Astrocyte of the cerebellum (primary cell): Measurements from ENCODE around the gene ESYT2.

Source experiments
- DNase-seq: peaks from one replicate; pipeline ENCODE4 v3.0.0-alpha.2; 2011; ENCODE audit warnings: low read depth
- H3K4me3 ChIP-seq: 2 replicates; pipeline ENCODE4 v1.5.1; 2011; ENCODE audit warnings: mild to moderate bottlenecking, low read depth, low read length, moderate library complexity
- in situ Hi-C: cut with HindIII; loops from 2 replicates; pipeline ENCODE4 v1.10.0; 2017; ENCODE audit warnings: low sequenced_read_pairs
- TF ChIP-seq, protein P1 (sequence below): IDR thresholded peaks from 2 replicates; pipeline ENCODE4 v1.5.1; 2012; ENCODE audit warnings: low read length, low read depth, moderate library complexity, mild to moderate bottlenecking; ENCODE audit errors: missing control alignments

The ESYT2 gene

DNA sequence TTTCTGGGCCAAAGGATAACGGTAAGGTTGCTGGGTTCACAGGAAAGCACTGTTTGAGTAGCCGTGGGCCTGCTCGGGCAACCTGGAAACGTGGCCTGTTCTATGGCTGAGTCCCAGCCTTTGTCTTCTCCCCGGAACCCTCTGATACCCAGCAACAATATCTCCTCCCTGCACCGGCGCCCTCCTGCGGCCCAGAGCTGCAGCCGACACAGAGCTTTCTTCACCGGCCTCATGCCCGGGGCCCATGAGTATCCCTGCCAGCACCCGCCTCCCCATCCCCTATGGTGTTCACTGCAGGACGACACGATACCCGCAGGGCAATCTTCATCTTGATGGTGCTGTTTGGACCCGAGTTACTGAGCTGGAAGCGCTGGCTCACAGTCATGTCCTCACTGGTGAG, 86.1 kb downstream of the ESYT2 start:
- TF ChIP-seq, protein P1, sequence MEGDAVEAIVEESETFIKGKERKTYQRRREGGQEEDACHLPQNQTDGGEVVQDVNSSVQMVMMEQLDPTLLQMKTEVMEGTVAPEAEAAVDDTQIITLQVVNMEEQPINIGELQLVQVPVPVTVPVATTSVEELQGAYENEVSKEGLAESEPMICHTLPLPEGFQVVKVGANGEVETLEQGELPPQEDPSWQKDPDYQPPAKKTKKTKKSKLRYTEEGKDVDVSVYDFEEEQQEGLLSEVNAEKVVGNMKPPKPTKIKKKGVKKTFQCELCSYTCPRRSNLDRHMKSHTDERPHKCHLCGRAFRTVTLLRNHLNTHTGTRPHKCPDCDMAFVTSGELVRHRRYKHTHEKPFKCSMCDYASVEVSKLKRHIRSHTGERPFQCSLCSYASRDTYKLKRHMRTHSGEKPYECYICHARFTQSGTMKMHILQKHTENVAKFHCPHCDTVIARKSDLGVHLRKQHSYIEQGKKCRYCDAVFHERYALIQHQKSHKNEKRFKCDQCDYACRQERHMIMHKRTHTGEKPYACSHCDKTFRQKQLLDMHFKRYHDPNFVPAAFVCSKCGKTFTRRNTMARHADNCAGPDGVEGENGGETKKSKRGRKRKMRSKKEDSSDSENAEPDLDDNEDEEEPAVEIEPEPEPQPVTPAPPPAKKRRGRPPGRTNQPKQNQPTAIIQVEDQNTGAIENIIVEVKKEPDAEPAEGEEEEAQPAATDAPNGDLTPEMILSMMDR, result no peak
- in situ Hi-C loops, result no loop called here
- DNase-seq, result no peak
- H3K4me3 ChIP-seq, result no peak overlapping the region

DNA sequence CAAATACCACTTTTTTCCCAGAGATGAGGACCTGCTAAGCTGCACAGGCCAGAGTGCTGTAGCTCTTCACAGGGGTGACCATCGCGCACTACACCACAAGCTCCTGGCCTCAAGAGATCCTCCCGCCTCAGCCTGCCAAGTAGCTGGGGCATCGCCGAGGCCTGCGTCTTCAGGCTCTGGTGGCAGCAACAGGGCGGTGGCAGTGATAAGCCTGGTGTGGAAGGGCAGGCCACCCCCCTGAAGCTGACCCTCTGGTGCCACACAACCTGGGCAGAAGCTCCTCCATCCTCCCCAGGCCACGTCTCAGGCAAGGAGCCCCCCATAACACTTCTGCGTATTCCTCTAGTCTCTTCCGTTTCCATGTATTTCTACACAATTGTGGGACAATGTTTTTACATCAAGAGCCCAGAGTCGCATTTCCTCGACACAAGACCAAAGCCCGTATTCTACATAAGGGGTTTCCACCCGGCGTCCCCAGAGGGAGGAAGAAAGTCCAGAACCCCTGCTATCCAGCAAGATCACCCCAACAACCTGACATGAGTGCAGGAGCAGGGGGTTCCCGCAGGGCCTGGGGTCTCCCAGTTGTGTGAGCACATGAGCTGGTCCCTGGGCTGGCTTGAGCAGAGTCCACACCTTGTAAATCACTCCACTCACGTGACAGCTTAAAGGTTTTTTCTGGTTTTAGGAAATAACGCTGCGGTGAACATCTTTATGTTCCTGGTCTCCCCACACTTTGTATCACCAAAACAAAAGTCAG, 87.1 kb downstream of the ESYT2 start:
- in situ Hi-C loops, result no loop called here
- DNase-seq, result no peak
- TF ChIP-seq, protein P1, result no peak
- H3K4me3 ChIP-seq, result no peak overlapping the region

DNA sequence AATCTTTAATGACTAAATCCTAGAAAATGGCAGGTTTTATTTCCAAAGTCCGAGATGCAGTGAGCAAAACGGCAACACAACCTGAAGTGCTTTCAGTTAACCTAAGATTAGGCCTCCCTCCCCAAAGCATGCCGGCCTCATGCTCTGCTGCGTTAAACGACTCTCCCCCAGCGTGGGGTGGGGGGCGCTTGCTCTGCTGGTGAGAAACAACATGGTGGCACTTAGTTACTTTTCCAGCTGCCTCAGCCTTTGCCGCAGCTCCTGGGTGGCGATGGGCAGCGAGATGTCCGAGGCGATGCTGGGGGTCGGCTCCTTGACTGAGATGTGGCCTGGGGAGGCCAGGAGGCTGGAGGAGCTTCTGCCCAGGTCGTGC, 88.0 kb downstream of the ESYT2 start:
- in situ Hi-C loops, result no loop called here
- no peak overlapping the region for H3K4me3 ChIP-seq
- no peak for DNase-seq
- TF ChIP-seq, protein P1, result no peak

DNA sequence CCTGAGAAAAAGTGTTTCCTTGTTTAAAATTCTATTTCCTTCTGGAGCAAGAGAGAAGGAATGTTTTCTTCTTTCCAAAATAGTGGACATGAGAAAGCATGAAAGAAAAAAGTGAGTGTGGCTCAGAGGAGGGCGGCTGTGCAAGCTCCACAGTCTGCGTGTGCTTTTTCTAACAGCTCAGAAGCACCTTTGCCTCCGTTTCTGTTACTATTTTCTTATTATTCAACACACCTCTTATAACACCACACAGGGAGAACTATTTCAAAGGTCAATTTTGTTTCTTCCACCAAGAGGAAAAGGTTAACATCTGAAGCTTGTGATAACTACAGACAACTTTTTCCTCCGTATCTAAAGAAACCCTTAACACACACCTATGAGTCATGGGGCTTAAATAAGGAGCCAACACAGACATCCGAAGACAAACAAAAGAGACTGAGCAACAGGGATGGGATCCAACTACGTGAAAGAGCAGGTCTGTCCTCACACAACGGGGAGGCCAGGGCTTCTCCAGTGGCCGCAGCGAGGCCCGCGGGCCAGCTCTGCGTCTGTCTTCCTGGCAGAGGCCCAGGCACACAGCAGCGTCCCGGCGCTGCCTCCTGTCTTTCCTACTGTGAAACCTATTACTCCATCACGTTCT, 88.5 kb downstream of the ESYT2 start:
- peak; percentile 71 for DNase-seq
- in situ Hi-C loops, result no loop called here
- TF ChIP-seq, protein P1, result no peak
- H3K4me3 ChIP-seq, result no peak overlapping the region

DNA sequence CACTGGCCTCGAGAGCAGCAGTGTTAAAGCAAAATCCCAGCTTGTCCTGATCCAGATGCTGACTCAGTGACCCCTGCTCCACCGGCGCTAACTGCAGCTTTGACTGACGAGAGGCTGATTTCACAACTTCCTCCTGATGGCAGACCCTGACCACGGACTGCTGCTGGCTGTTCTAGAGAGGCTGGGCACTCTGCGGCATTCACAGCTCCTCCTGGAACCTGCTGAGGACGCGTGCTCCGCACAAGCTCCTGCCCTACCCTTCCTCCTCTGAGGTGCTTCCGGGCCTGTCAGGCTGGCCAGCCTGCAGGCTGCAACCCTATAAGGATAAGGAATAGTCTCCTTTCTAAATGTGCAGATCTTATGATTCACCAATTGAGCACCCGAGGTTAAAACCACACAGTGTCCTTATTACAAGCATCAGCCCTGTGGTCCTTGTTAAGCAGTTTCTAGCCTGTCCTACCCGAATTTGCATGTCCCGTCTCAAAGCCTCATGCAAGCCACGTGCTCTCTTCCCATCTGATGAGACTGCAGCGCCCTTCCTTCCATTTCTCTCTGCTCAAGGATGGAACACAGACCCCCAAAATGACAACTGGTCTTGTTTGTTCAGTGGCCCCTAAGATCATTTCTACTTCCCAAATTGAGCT, 89.2 kb downstream of the ESYT2 start:
- DNase-seq, result peak; percentile 68
- TF ChIP-seq, protein P1, result no peak
- H3K4me3 ChIP-seq, result no peak overlapping the region
- in situ Hi-C loops, result no loop called here

DNA sequence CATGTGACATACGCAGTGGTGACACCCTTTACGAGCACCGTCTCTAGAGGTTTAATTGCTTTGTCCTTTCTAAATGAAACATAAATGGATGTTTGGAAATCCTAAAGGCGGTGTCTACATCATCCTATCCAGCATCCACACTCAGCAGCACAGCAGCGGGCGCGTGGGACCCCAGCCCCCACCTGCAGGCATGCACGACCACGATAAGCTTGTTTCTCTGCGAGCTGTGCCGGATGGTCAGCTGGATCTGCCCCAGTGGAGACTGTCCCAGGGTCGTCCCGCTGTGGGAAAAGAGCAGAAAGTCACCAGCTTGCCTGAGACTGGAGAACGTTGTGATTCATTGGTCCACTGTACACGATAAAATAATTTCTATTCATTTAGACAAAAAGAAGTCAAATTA, 90.5 kb downstream of the ESYT2 start:
- H3K4me3 ChIP-seq, result no peak overlapping the region
- DNase-seq, result no peak
- in situ Hi-C loops, result no loop called here
- TF ChIP-seq, protein P1, result no peak
